ENCODE results near the gene CCDC73.

Gene CCDC73

DNA sequence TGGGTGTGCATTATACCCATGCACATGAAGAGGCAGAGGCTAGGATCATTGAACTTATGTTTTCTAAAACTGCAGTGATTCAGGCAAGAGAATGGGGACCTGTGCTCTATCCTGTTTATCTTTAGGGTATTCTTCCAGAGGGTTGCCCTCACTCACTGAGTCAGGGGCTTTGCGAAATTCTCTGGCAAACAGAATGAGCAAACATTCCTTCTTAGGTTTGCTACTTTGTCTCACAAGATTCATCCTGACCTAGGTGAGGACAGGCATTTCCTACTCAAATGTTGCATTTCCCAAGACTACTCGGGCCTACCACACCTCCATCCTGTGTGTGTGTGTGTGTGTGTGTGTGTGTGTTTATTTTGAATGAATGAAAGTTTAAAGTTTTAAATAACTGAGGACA, 213.5 kb downstream of the CCDC73 start:
- Histone ChIP-seq H3K27ac (no peak overlapping the region), H3K27me3 (replicated peaks) (no peaks in the 10 kb centered on the region), H3K36me3 (replicated peaks) (no peaks in the 10 kb centered on the region), H3K4me3 (ENCODE audit: low read depth, low read length) (no peak overlapping the region)
- DNase-seq, result no peak
- in situ Hi-C loops (cut with HindIII; ENCODE audit: low pct_ligation_motif_present, low sequenced_read_pairs), result no loop called here
- TF ChIP-seq, protein P1, sequence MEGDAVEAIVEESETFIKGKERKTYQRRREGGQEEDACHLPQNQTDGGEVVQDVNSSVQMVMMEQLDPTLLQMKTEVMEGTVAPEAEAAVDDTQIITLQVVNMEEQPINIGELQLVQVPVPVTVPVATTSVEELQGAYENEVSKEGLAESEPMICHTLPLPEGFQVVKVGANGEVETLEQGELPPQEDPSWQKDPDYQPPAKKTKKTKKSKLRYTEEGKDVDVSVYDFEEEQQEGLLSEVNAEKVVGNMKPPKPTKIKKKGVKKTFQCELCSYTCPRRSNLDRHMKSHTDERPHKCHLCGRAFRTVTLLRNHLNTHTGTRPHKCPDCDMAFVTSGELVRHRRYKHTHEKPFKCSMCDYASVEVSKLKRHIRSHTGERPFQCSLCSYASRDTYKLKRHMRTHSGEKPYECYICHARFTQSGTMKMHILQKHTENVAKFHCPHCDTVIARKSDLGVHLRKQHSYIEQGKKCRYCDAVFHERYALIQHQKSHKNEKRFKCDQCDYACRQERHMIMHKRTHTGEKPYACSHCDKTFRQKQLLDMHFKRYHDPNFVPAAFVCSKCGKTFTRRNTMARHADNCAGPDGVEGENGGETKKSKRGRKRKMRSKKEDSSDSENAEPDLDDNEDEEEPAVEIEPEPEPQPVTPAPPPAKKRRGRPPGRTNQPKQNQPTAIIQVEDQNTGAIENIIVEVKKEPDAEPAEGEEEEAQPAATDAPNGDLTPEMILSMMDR (IDR thresholded peaks at IDR 0.05; ENCODE audit: low read depth, low read length, missing control alignments), result no peak

- H3K36me3 ChIP-seq (replicated peaks), result no peaks in the 10 kb centered on the region
- TF ChIP-seq, protein P1 (IDR thresholded peaks at IDR 0.05; ENCODE audit: low read depth, low read length, missing control alignments), result no peak
- no peak overlapping the region for H3K27ac ChIP-seq
- H3K27me3 ChIP-seq (replicated peaks), result no peaks in the 10 kb centered on the region
- in situ Hi-C loops (cut with HindIII; ENCODE audit: low pct_ligation_motif_present, low sequenced_read_pairs), result no loop called here
- DNase-seq, result no peak
- H3K4me3 ChIP-seq (ENCODE audit: low read depth, low read length), result no peak overlapping the region
These were observed 218.0 kb downstream of the CCDC73 start for GRCh38 chr11:32576456-32576855.

DNA sequence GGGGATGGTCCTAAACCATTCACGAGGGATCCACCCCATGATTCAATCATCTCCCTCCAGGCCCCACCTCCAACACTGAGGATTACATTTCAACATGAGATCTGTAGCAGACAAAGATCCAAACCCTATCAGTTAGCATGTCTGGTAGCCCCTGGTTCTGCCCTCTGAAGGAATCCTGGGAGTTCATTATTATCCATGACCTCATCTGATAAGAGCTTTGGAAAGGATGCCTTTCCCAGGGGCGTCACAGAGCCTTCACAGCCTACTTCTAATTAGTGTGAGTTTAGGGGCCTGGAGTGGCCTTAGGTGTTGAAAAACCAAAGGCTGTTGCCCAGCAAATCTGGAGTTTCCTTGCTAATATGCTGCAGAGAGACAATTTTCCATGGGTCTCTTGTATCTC, 219.4 kb downstream of the CCDC73 start:
- Histone ChIP-seq H3K27ac (no peak overlapping the region), H3K36me3 (replicated peaks) (no peaks in the 10 kb centered on the region), H3K27me3 (replicated peaks) (no peaks in the 10 kb centered on the region), H3K4me3 (ENCODE audit: low read depth, low read length) (no peak overlapping the region)
- in situ Hi-C loops (cut with HindIII; ENCODE audit: low pct_ligation_motif_present, low sequenced_read_pairs), result no loop called here
- peak; percentile 0 for DNase-seq
- TF ChIP-seq, protein P1 (IDR thresholded peaks at IDR 0.05; ENCODE audit: low read depth, low read length, missing control alignments), result no peak

- H3K27ac ChIP-seq, result no peak overlapping the region
- no peak overlapping the region for H3K4me3 ChIP-seq (ENCODE audit: low read depth, low read length)
- no peaks in the 10 kb centered on the region for H3K27me3 ChIP-seq (replicated peaks)
- no peak for DNase-seq
- TF ChIP-seq, protein P1 (IDR thresholded peaks at IDR 0.05; ENCODE audit: low read depth, low read length, missing control alignments), result no peak
- H3K36me3 ChIP-seq (replicated peaks), result no peaks in the 10 kb centered on the region
- in situ Hi-C loops (cut with HindIII; ENCODE audit: low pct_ligation_motif_present, low sequenced_read_pairs), result no loop called here
These were observed 220.0 kb downstream of the CCDC73 start for GRCh38 chr11:32574421-32574820.

GRCh38 chr11:32573228-32573627, 221.2 kb downstream of the CCDC73 start:
- H3K27me3 ChIP-seq (replicated peaks), result no peaks in the 10 kb centered on the region
- in situ Hi-C loops (cut with HindIII; ENCODE audit: low pct_ligation_motif_present, low sequenced_read_pairs), result no loop called here
- H3K36me3 ChIP-seq (replicated peaks), result no peaks in the 10 kb centered on the region
- H3K4me3 ChIP-seq (ENCODE audit: low read depth, low read length), result no peak overlapping the region
- H3K27ac ChIP-seq, result no peak overlapping the region
- TF ChIP-seq, protein P1 (IDR thresholded peaks at IDR 0.05; ENCODE audit: low read depth, low read length, missing control alignments), result no peak
- DNase-seq, result no peak

DNA sequence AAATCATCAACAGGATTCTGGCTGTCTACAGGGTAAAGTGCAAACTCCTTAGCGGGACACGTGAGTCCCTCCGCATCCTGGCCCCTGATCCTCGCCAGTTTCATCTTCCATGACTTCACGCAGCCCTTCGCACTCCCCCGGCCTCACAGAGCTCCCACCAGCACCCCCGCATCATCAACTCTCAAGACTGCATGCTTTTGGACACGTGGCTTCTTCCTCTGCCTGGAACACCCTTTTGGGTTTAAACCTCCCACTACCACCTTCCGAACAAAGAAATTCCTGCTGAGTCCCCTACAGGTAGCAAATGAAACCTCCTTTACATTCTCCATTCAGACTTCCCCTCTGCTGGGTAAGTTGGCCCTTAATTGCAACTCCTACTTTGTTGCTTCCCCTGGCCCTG, 223.4 kb downstream of the CCDC73 start:
- Histone ChIP-seq H3K36me3 (replicated peaks) (no peaks in the 10 kb centered on the region), H3K27me3 (replicated peaks) (no peaks in the 10 kb centered on the region), H3K27ac (no peak overlapping the region), H3K4me3 (ENCODE audit: low read depth, low read length) (no peak overlapping the region)
- in situ Hi-C loops (cut with HindIII; ENCODE audit: low pct_ligation_motif_present, low sequenced_read_pairs), result no loop called here
- no peak for DNase-seq
- TF ChIP-seq, protein P1 (IDR thresholded peaks at IDR 0.05; ENCODE audit: low read depth, low read length, missing control alignments), result no peak
